HG02588 (cell line): Measurements from ENCODE around the gene ZNF503.

Source experiments
- ATAC-seq: cut with Tn5 transposase; IDR thresholded peaks from one replicate; pipeline ENCODE4 v1.9.1; 2021; ENCODE audit warnings: mild to moderate bottlenecking, moderate library complexity; ENCODE audit not compliant: unreplicated experiment

ZNF503 gene

DNA sequence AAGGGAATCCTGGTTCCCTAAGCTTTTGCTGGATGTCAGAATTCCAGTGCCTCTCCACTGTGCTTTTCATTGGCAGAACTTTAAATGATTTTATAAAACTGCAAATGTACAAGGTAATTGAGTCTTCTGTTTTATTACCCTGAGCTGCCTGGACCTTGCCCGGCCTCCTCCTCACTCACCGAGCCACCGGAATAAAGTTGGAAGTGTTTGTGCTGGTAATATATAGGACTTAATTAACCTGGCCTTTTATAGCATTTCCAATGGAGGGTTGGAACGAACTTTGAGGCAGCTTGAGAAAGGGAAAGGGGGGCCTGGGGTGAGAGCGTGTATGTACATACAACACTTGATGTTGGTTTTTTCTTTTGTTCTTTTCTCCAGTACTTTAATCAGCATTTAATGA, 43.4 kb downstream of the ZNF503 start:
- ATAC-seq: no peak

DNA sequence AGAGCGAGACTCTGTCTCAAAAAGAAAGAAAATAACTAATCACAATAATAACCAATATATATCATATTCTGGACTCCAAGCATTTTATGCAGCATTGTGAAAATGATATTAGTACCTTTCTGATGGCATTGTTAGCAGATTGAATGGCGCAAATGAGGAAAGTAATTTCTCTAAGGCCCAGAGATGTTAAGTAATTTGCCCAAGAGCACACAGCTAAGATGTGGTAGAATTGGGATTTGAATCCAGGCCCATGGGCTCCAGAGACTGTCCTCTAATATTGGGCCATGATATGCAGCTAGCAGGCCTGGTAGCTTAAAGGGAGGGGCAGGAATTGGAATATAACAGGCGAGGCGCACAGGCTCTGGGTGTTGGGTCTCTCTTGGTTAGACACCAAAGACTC, 44.1 kb downstream of the ZNF503 start:
- ATAC-seq: no peak

- no peak for ATAC-seq
Observed at GRCh38 chr10:75356484-75356883, 45.1 kb downstream of the ZNF503 start.

- no peak for ATAC-seq
Observed at GRCh38 chr10:75355706-75356105, 45.9 kb downstream of the ZNF503 start.

DNA sequence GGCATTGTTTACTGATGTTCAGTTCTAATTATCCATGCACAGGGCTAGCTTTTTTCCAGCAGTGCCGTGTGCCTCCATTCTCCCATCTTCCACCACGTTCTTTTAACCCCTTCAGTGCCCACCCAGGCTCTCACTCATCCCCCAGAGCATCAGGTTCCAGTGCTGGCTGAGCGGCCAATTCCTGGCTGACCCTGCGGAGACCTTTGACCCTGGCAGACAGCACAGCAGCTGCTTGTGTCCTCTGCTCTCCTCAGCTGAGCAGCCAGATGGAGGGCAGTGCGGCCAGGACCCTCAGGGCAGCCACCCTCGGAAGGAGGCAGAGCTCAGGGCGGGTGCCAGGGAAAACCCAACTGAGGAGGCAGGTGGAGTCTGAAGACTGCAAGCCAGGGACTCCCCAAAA, 48.4 kb downstream of the ZNF503 start:
- ATAC-seq: no peak

GRCh38 chr10:75352650-75353049, 48.9 kb downstream of the ZNF503 start:
- ATAC-seq: no peak

DNA sequence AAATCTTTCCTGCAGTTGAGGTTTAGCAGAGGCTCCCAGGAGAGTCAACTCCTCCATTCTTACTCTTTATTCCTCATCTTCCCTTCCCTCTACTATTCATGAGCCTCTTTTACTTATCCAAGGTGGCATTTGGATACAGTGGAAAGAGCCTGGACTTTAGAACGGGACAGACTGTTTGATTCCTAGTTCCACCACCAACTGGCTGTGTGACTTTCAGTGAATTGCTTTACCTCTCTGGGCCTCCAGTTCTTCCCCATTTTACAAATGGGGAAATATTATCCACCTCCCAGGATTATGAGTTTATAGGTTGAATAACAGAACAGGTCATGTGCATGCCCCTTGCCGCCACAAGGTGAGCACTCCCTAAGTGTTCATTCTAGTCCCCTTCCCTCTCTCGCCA, 49.9 kb downstream of the ZNF503 start:
- ATAC-seq: no peak

GRCh38 chr10:75350791-75351190, 50.8 kb downstream of the ZNF503 start:
- no peak for ATAC-seq
